Gastrocnemius medialis (tissue), 4 donors: ENCODE measurements around the gene ARSG.
A peak's percentile ranks its signal among the peaks of the same experiment; 100 is the strongest.

ENCODE experiments used
- CTCF ChIP-seq, 5 experiments: fragments of 450-650 bp in 3 of 5; fragments of 200-600 bp in 2 of 5; sonication (generic) in 2 of 5; IDR thresholded peaks in 4 of 5; conservative IDR thresholded peaks in 1 of 5; 1 replicate in 4 of 5; 2 replicates in 1 of 5; pipeline ENCODE4 v1.5.1; 2016 to 2019; ENCODE audit warnings: antibody characterized with exemption in 5 of 5, mild to moderate bottlenecking in 3 of 5, moderate library complexity in 3 of 5
- POLR2A ChIP-seq, 2 donors: fragments of 450-650 bp; IDR thresholded peaks; one replicate each; pipeline ENCODE4 v1.6.1; 2017; ENCODE audit warnings: antibody characterized with exemption in 2 of 2, mild to moderate bottlenecking in 2 of 2, moderate library complexity in 2 of 2

GRCh38 chr17:68435876-68436842 is 144.9 kb downstream of the ARSG start:
- TF ChIP-seq CTCF (IDR thresholded peaks at IDR 0.05 in 4 of 5, conservative IDR thresholded peaks at IDR 0.05 in 1 of 5) (peak; percentile 89 to 96 (median 94)), POLR2A (IDR thresholded peaks at IDR 0.05) (no peak)
